ENCODE measurements around the gene CDH13. TPM values are rescaled to one million over a fixed set of nuclear protein-coding genes. Genes with fewer than 3 reads are reported as not detected.

Gene CDH13
- total and polyA plus RNA-seq, 10 of the 15 experiments (the other 5 are each of a cell fraction or from before 2014, with no cell fraction given), result under 0.01 to 0.05 TPM; not detected in 8

GRCh38 chr16:83682116-83682867 lies 1055.5 kb downstream of the CDH13 start:
- no peaks in the 10 kb centered on the region for H3K36me3 ChIP-seq (ENCODE audit: control insufficient read depth in 2 of 2, insufficient read depth in 2 of 2, low read length in 1 of 2)
- ChIA-PET RAD21 (ENCODE audit: unreplicated experiment) (no interaction called here), CTCF (no interaction called here), POLR2A (no interaction called here), SMC1A (ENCODE audit: uncharacterized antibody, unreplicated experiment) (no interaction called here)
- no peak overlapping the region for H2AFZ ChIP-seq (ENCODE audit: control insufficient read depth, low read depth, low read length)
- no TSS peak for BruUV-seq (replicated peaks)
- no peak overlapping the region for H3K27ac ChIP-seq (ENCODE audit: control insufficient read depth, insufficient read depth)
- intact Hi-C loops (cut with micrococcal nuclease; ENCODE audit: unreplicated experiment), result no loop called here
- WGBS (ENCODE audit: insufficient coverage, insufficient replicate concordance, low lambda C conversion rate, missing lambda C conversion rate), result 33% methylated on average over 13 of the region's 13 CpGs
- H3K9ac ChIP-seq (ENCODE audit: control insufficient read depth, insufficient read depth, low read length), result no peak overlapping the region
- no peak overlapping the region for H3K4me2 ChIP-seq (ENCODE audit: control insufficient read depth, insufficient read depth)
- in situ Hi-C loops (cut with MboI), result no loop called here
- no peak for FAIRE-seq
- TF ChIP-seq ATF7 (IDR thresholded peaks at IDR 0.05; ENCODE audit: low read depth) (no peak), ZNF217 (IDR thresholded peaks at IDR 0.05) (no peak), MLLT1 (IDR thresholded peaks at IDR 0.05) (no peak), RELA (IDR thresholded peaks at IDR 0.05; ENCODE audit: borderline replicate concordance, partially characterized antibody) (no peak), ZNF207 (IDR thresholded peaks at IDR 0.05; ENCODE audit: borderline replicate concordance) (no peak), CBX5 (IDR thresholded peaks at IDR 0.05; ENCODE audit: low read depth) (no peak), USF2 (IDR thresholded peaks at IDR 0.05; ENCODE audit: borderline replicate concordance, low read depth, low read length) (no peak)
- no peak for ATAC-seq
- H3K4me1 ChIP-seq (ENCODE audit: control insufficient read depth, insufficient read depth, low read length), result no peaks in the 10 kb centered on the region
- DNase-seq (ENCODE audit: low read depth, low spot score), result no peak
- H3K79me2 ChIP-seq (ENCODE audit: control insufficient read depth, insufficient read depth, low read length), result no peaks in the 10 kb centered on the region
- no peaks in the 10 kb centered on the region for H4K20me1 ChIP-seq (ENCODE audit: control insufficient read depth, insufficient read depth)
- H3K9me3 ChIP-seq (replicated peaks; ENCODE audit: control insufficient read depth, insufficient read depth, low read length), result no peaks in the 10 kb centered on the region
- no peaks in the 10 kb centered on the region for H3K27me3 ChIP-seq (replicated peaks in 1 of 2; ENCODE audit: control insufficient read depth in 2 of 2, insufficient read depth in 2 of 2, low read length in 1 of 2)
- no peak overlapping the region for H3K4me3 ChIP-seq
